ENCODE measurements around the gene AMT. TPM values are rescaled to one million over a fixed set of nuclear protein-coding genes. Genes with fewer than 3 reads are reported as not detected.

The AMT gene
- total RNA-seq, 1 experiment from 2014 or later, result 1.6 TPM

GRCh38 chr3:49445391-49445790, 23.1 kb upstream of the AMT start:
- CTCF ChIA-PET, result interaction anchor here (0.7 kb wide), 1 partner anchor 94 kb away, joined by 5 read pairs; no protein-coding TSS in a partner anchor
- H3K9me3 Mint-ChIP-seq (ENCODE audit: unreplicated experiment), result no peaks in the 10 kb centered on the region
- TF ChIP-seq, protein P1, sequence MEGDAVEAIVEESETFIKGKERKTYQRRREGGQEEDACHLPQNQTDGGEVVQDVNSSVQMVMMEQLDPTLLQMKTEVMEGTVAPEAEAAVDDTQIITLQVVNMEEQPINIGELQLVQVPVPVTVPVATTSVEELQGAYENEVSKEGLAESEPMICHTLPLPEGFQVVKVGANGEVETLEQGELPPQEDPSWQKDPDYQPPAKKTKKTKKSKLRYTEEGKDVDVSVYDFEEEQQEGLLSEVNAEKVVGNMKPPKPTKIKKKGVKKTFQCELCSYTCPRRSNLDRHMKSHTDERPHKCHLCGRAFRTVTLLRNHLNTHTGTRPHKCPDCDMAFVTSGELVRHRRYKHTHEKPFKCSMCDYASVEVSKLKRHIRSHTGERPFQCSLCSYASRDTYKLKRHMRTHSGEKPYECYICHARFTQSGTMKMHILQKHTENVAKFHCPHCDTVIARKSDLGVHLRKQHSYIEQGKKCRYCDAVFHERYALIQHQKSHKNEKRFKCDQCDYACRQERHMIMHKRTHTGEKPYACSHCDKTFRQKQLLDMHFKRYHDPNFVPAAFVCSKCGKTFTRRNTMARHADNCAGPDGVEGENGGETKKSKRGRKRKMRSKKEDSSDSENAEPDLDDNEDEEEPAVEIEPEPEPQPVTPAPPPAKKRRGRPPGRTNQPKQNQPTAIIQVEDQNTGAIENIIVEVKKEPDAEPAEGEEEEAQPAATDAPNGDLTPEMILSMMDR (IDR thresholded peaks at IDR 0.05; ENCODE audit: insufficient read depth in 1 of 2, low read depth in 1 of 2, low read length in 1 of 2, severe bottlenecking in 1 of 2, unreplicated experiment in 1 of 2), result no peak
- H3K27me3 Mint-ChIP-seq (ENCODE audit: insufficient read depth, unreplicated experiment), result no peaks in the 10 kb centered on the region
- no peak for DNase-seq
- no TSS peak for BruUV-seq (replicated peaks)
- H3K4me1 ChIP-seq, result no peaks in the 10 kb centered on the region
- no peaks in the 10 kb centered on the region for H3K4me1 Mint-ChIP-seq (ENCODE audit: low read depth, unreplicated experiment)
- intact Hi-C loops (cut with micrococcal nuclease; ENCODE audit: unreplicated experiment), result no loop called here
- no peaks in the 10 kb centered on the region for H3K36me3 Mint-ChIP-seq (ENCODE audit: insufficient read depth, unreplicated experiment)
- no peaks in the 10 kb centered on the region for H3K36me3 ChIP-seq (ENCODE audit: control insufficient read depth, insufficient read depth, low read length)
- no peak overlapping the region for H3K27ac Mint-ChIP-seq (ENCODE audit: unreplicated experiment)
- no peaks in the 10 kb centered on the region for H3K9me3 ChIP-seq
- H3K4me3 Mint-ChIP-seq (ENCODE audit: unreplicated experiment), result no peak overlapping the region
- no peaks in the 10 kb centered on the region for H3K27me3 ChIP-seq (replicated peaks; ENCODE audit: control insufficient read depth, insufficient read depth, low read length)
- H3K4me3 ChIP-seq (ENCODE audit: low read depth, low read length), result no peak overlapping the region
- POLR2A ChIA-PET, result no interaction called here

DNA sequence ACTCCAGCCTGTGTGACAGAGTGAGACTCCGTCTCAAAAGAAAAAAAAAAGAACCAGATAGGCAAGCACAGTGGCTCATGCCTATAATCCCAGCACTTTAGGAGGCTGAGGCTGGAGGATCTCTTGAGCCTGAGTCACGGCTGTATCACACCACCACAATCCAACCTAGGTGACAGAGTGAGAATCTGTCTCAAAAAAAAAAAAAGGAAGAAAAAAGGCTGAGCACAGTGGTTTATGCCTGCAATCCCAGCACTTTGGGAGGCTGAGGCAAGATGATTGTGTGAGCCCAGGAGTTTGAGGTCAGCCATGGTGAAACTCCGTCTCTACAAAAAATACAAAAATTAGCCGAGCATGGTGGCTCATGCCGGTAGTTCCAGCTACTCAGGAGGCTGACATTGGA, 12.5 kb upstream of the AMT start:
- POLR2A ChIA-PET, result no interaction called here
- Histone ChIP-seq H3K9me3 (no peaks in the 10 kb centered on the region), H3K36me3 (ENCODE audit: control insufficient read depth, insufficient read depth, low read length) (no peaks in the 10 kb centered on the region), H3K4me3 (ENCODE audit: low read depth, low read length) (no peak overlapping the region), H3K27me3 (replicated peaks; ENCODE audit: control insufficient read depth, insufficient read depth, low read length) (no peaks in the 10 kb centered on the region), H3K4me1 (no peaks in the 10 kb centered on the region)
- DNase-seq, result no peak
- H3K27me3 Mint-ChIP-seq (ENCODE audit: insufficient read depth, unreplicated experiment), result no peaks in the 10 kb centered on the region
- H3K9me3 Mint-ChIP-seq (ENCODE audit: unreplicated experiment), result no peaks in the 10 kb centered on the region
- no peak overlapping the region for H3K4me3 Mint-ChIP-seq (ENCODE audit: unreplicated experiment)
- intact Hi-C loops (cut with micrococcal nuclease; ENCODE audit: unreplicated experiment), result no loop called here
- no peaks in the 10 kb centered on the region for H3K4me1 Mint-ChIP-seq (ENCODE audit: low read depth, unreplicated experiment)
- TF ChIP-seq, protein P1 (IDR thresholded peaks at IDR 0.05; ENCODE audit: insufficient read depth in 1 of 2, low read depth in 1 of 2, low read length in 1 of 2, severe bottlenecking in 1 of 2, unreplicated experiment in 1 of 2), result no peak
- CTCF ChIA-PET, result no interaction called here
- no peaks in the 10 kb centered on the region for H3K36me3 Mint-ChIP-seq (ENCODE audit: insufficient read depth, unreplicated experiment)
- BruUV-seq (replicated peaks), result no TSS peak
- H3K27ac Mint-ChIP-seq (ENCODE audit: unreplicated experiment), result no peak overlapping the region

GRCh38 chr3:49428752-49429080, 6.4 kb upstream of the AMT start:
- Mint-ChIP-seq H3K27me3 (ENCODE audit: insufficient read depth, unreplicated experiment) (no peaks in the 10 kb centered on the region), H3K27ac (ENCODE audit: unreplicated experiment) (peak overlapping the region; percentile 96), H3K4me1 (ENCODE audit: low read depth, unreplicated experiment) (no peaks in the 10 kb centered on the region), H3K4me3 (ENCODE audit: unreplicated experiment) (peak overlapping the region; percentile 76), H3K36me3 (ENCODE audit: insufficient read depth, unreplicated experiment) (peaks cover 5% of the 10 kb centered on the region), H3K9me3 (ENCODE audit: unreplicated experiment) (no peaks in the 10 kb centered on the region)
- TF ChIP-seq, protein P1 (IDR thresholded peaks at IDR 0.05; ENCODE audit: insufficient read depth in 1 of 2, low read depth in 1 of 2, low read length in 1 of 2, severe bottlenecking in 1 of 2, unreplicated experiment in 1 of 2), result no peak
- BruUV-seq (replicated peaks), result TSS peak; percentile 71
- ChIA-PET CTCF (interaction anchor here (1.5 to 1.9 kb wide), 2 partner anchors 20 to 89 kb away, joined by 10 to 21 read pairs; partner anchors contain the start of gene USP4), POLR2A (interaction anchor here (0.6 to 1.4 kb wide), 7 partner anchors 10 to 296 kb away, joined by 3 to 25 read pairs (median 8); partner anchors contain the start of genes DAG1, LAMB2, RHOA and TCTA)
- Histone ChIP-seq H3K36me3 (ENCODE audit: control insufficient read depth, insufficient read depth, low read length) (no peaks in the 10 kb centered on the region), H3K4me1 (no peaks in the 10 kb centered on the region), H3K9me3 (no peaks in the 10 kb centered on the region), H3K4me3 (ENCODE audit: low read depth, low read length) (peak overlapping the region; percentile 65), H3K27me3 (replicated peaks; ENCODE audit: control insufficient read depth, insufficient read depth, low read length) (no peaks in the 10 kb centered on the region)
- no peak for DNase-seq
- intact Hi-C loops (cut with micrococcal nuclease; ENCODE audit: unreplicated experiment), result loop anchor here (2.0 kb wide), 1 partner anchor 16 kb away; the partner anchor contains the start of gene TCTA
